Measurements from ENCODE around the gene GDF11.

DNA sequence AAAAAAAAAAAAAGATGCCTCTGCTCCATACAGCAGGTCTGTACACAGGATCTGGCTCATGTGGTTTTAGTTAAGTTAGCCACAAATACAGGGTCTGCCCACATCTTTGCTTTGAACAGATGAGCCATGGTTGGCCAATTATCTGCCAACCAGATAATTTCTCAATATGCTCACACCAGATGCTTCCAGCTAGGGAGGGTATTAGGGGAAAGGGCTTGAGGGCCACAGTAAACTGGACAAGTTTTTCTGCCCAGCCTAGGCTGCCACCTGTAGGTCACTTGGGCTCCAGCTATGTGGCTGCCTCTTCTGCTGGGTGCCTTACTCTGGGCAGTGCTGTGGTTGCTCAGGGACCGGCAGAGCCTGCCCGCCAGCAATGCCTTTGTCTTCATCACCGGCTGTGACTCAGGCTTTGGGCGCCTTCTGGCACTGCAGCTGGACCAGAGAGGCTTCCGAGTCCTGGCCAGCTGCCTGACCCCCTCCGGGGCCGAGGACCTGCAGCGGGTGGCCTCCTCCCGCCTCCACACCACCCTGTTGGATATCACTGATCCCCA, 22.0 kb upstream of the GDF11 start:
- TF ChIP-seq, protein P1, sequence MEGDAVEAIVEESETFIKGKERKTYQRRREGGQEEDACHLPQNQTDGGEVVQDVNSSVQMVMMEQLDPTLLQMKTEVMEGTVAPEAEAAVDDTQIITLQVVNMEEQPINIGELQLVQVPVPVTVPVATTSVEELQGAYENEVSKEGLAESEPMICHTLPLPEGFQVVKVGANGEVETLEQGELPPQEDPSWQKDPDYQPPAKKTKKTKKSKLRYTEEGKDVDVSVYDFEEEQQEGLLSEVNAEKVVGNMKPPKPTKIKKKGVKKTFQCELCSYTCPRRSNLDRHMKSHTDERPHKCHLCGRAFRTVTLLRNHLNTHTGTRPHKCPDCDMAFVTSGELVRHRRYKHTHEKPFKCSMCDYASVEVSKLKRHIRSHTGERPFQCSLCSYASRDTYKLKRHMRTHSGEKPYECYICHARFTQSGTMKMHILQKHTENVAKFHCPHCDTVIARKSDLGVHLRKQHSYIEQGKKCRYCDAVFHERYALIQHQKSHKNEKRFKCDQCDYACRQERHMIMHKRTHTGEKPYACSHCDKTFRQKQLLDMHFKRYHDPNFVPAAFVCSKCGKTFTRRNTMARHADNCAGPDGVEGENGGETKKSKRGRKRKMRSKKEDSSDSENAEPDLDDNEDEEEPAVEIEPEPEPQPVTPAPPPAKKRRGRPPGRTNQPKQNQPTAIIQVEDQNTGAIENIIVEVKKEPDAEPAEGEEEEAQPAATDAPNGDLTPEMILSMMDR (IDR thresholded peaks at IDR 0.05): peak; percentile 71
- no peak for TF ChIP-seq EZH2phosphoT487 (IDR thresholded peaks at IDR 0.05; ENCODE audit: borderline replicate concordance, low read depth)

All from SK-N-SH (cell line).